Gastrocnemius medialis (tissue), 4 donors: Measurements from ENCODE around the gene HIVEP3. TPM values are rescaled to one million over a fixed set of nuclear protein-coding genes. Genes with fewer than 3 reads are reported as not detected.

ENCODE experiments used
- ATAC-seq, 2 donors: fragments of 150-250 bp; one replicate each; pipeline ENCODE4 v1.9.1; 2016
- DNase-seq, 2 donors: peaks; one replicate each; pipeline ENCODE4 v3.0.0-alpha.2; 2019
- H3K27ac ChIP-seq, 4 donors: fragments of 200-600 bp; sonication (generic); 1 replicate in 1 of 4; 2 replicates in 3 of 4; pipeline ENCODE4 v1.5.1; 2016 to 2018; ENCODE audit warnings: mild to moderate bottlenecking in 2 of 4, moderate library complexity in 1 of 4
- H3K27me3 ChIP-seq, 3 donors: fragments of 200-600 bp; sonication (generic) in 2 of 3; 1 replicate in 1 of 3; 2 replicates in 2 of 3; pipeline versions ENCODE4 v1.5.1 to v1.6.0; 2016 to 2019; ENCODE audit warnings: mild to moderate bottlenecking in 1 of 3, moderate library complexity in 1 of 3
- H3K36me3 ChIP-seq, 2 donors: fragments of 200-600 bp; sonication (generic) in 1 of 2; one replicate each; pipeline ENCODE4 v1.5.1; 2017 to 2018
- H3K4me1 ChIP-seq, 2 donors: fragments of 200-600 bp; sonication (generic) in 1 of 2; one replicate each; pipeline ENCODE4 v1.5.1; 2016 to 2017; ENCODE audit warnings: mild to moderate bottlenecking in 2 of 2
- H3K4me3 ChIP-seq, 4 donors: fragments of 200-600 bp; sonication (generic) in 3 of 4; 1 replicate in 1 of 4; 2 replicates in 3 of 4; pipeline ENCODE4 v1.5.1; 2016 to 2019; ENCODE audit warnings: mild to moderate bottlenecking in 2 of 4
- H3K9me3 ChIP-seq, 3 donors: fragments of 200-600 bp; sonication (generic) in 2 of 3; 1 replicate in 1 of 3; 2 replicates in 2 of 3; pipeline ENCODE4 v1.5.1; 2016 to 2019
- CTCF ChIP-seq, 5 experiments: fragments of 450-650 bp in 3 of 5; fragments of 200-600 bp in 2 of 5; sonication (generic) in 2 of 5; IDR thresholded peaks in 4 of 5; conservative IDR thresholded peaks in 1 of 5; 1 replicate in 4 of 5; 2 replicates in 1 of 5; pipeline ENCODE4 v1.5.1; 2016 to 2019; ENCODE audit warnings: antibody characterized with exemption in 5 of 5, mild to moderate bottlenecking in 3 of 5, moderate library complexity in 3 of 5
- POLR2A ChIP-seq, 2 donors: fragments of 450-650 bp; IDR thresholded peaks; one replicate each; pipeline ENCODE4 v1.6.1; 2017; ENCODE audit warnings: antibody characterized with exemption in 2 of 2, mild to moderate bottlenecking in 2 of 2, moderate library complexity in 2 of 2
- in situ Hi-C, 4 donors: fragments of 200-750 bp; cut with MboI; loops; one replicate each; pipeline versions ENCODE4 v1.15.0 to v1.8.0; 2017; ENCODE audit warnings: low sequenced_read_pairs in 4 of 4
- intact Hi-C: fragments of 100-400 bp; cut with DNase I; formaldehyde crosslinking; loops from one replicate; pipeline ENCODE4 v1.15.1; 2023; ENCODE audit warnings: low total_unique reads
- total RNA-seq, 4 donors: library from RNA; depleted of rRNA; stranded (reverse); fragments of >200 nt; gene quantifications; one replicate each; pipeline versions ENCODE4 v1.1.0 to v1.2.3, GENCODE V29; 2016

The HIVEP3 gene
- total RNA-seq, 4 donors from 2014 or later = 0.80 to 1.8 (median 1.3) TPM

- ATAC-seq (no peak), DNase-seq (no peak)
- Histone ChIP-seq H3K27me3 (no peaks in the 10 kb centered on the region), H3K4me3 (no peak overlapping the region), H3K4me1 (peaks cover 0 to 20% of the 10 kb centered on the region in 2 donors), H3K9me3 (no peaks in the 10 kb centered on the region), H3K36me3 (no peaks in the 10 kb centered on the region), H3K27ac (no peak overlapping the region)
- TF ChIP-seq POLR2A (IDR thresholded peaks at IDR 0.05) = no peak
- TF ChIP-seq CTCF (IDR thresholded peaks at IDR 0.05 in 4 of 5, conservative IDR thresholded peaks at IDR 0.05 in 1 of 5) = no peak
- in situ Hi-C loops = no loop called here
- intact Hi-C loops = no loop called here
Measured at GRCh38 chr1:41679531-41679930, 239.2 kb downstream of the HIVEP3 start.

- intact Hi-C loops = no loop called here
- no peak for TF ChIP-seq POLR2A (IDR thresholded peaks at IDR 0.05)
- no peak for TF ChIP-seq CTCF (IDR thresholded peaks at IDR 0.05 in 4 of 5, conservative IDR thresholded peaks at IDR 0.05 in 1 of 5)
- Histone ChIP-seq H3K4me3 (no peak overlapping the region), H3K9me3 (no peaks in the 10 kb centered on the region), H3K36me3 (no peaks in the 10 kb centered on the region), H3K27me3 (no peaks in the 10 kb centered on the region), H3K27ac (peak overlapping the region in 3 of 4 donors; percentile 28 to 75 (median 75)), H3K4me1 (peaks cover 0 to 16% of the 10 kb centered on the region in 2 donors)
- ATAC-seq (peak; percentile 27 to 56), DNase-seq (peak; percentile 57 to 71)
- in situ Hi-C loops = no loop called here
Measured at GRCh38 chr1:41678111-41678878, 240.4 kb downstream of the HIVEP3 start.

GRCh38 chr1:41677620-41678019 lies 241.1 kb downstream of the HIVEP3 start:
- intact Hi-C loops (no loop called here), in situ Hi-C loops (no loop called here)
- no peaks in the 10 kb centered on the region for H3K36me3 ChIP-seq
- no peak overlapping the region for H3K4me3 ChIP-seq
- ATAC-seq (no peak), DNase-seq (no peak)
- H3K27me3 ChIP-seq = no peaks in the 10 kb centered on the region
- H3K9me3 ChIP-seq = no peaks in the 10 kb centered on the region
- TF ChIP-seq CTCF (IDR thresholded peaks at IDR 0.05 in 4 of 5, conservative IDR thresholded peaks at IDR 0.05 in 1 of 5) (no peak), POLR2A (IDR thresholded peaks at IDR 0.05) (no peak)
- H3K27ac ChIP-seq = peak overlapping the region; percentile 36 to 75 (median 64)
- peaks cover 0 to 20% of the 10 kb centered on the region in 2 donors for H3K4me1 ChIP-seq

GRCh38 chr1:41675401-41675800 lies 243.3 kb downstream of the HIVEP3 start:
- H3K4me1 ChIP-seq = peaks cover 0 to 20% of the 10 kb centered on the region in 2 donors
- TF ChIP-seq POLR2A (IDR thresholded peaks at IDR 0.05) (no peak), CTCF (IDR thresholded peaks at IDR 0.05 in 4 of 5, conservative IDR thresholded peaks at IDR 0.05 in 1 of 5) (no peak)

More at GRCh38 chr1:41675401-41675800, 243.3 kb downstream of the HIVEP3 start:
- Histone ChIP-seq H3K27me3 (no peaks in the 10 kb centered on the region), H3K9me3 (no peaks in the 10 kb centered on the region), H3K36me3 (no peaks in the 10 kb centered on the region), H3K27ac (no peak overlapping the region), H3K4me3 (no peak overlapping the region)
- intact Hi-C loops (no loop called here), in situ Hi-C loops (no loop called here)
- ATAC-seq (no peak), DNase-seq (no peak)
